Mesenchymal stem cell (in vitro differentiated cells and primary cell): ENCODE measurements around the gene IFT52. TPM values are rescaled to one million over a fixed set of nuclear protein-coding genes. Genes with fewer than 3 reads are reported as not detected.

Experiments used
- DNase-seq: peaks from one replicate; pipeline ENCODE4 v3.0.0-alpha.2; 2013
- H2AFZ ChIP-seq: one replicate; pipeline ENCODE4 v1.6.1; 2013; ENCODE audit warnings: low read depth, mild to moderate bottlenecking, control low read depth, inconsistent platforms, low read length, moderate library complexity
- H2AK5ac ChIP-seq: 2 replicates; pipeline ENCODE4 v1.6.1; 2013; ENCODE audit warnings: low read length, moderate library complexity, mild to moderate bottlenecking, inconsistent platforms; ENCODE audit not compliant: severe bottlenecking
- H2BK120ac ChIP-seq: one replicate; pipeline ENCODE4 v1.6.1; 2013; ENCODE audit warnings: low read depth, mild to moderate bottlenecking, inconsistent platforms, low read length, moderate library complexity
- H2BK12ac ChIP-seq, 2 experiments: one replicate each; pipeline ENCODE4 v1.6.1; 2013; ENCODE audit warnings: inconsistent platforms in 2 of 2, low read length in 2 of 2, mild to moderate bottlenecking in 2 of 2, moderate library complexity in 2 of 2, control low read depth in 1 of 2
- H2BK15ac ChIP-seq: one replicate; pipeline ENCODE4 v1.6.1; 2013; ENCODE audit warnings: mild to moderate bottlenecking, low read depth, inconsistent platforms; ENCODE audit not compliant: poor library complexity, severe bottlenecking
- H2BK5ac ChIP-seq: 2 replicates; pipeline ENCODE4 v1.6.1; 2013; ENCODE audit warnings: low read depth, mild to moderate bottlenecking, low read length, control low read depth, inconsistent platforms; ENCODE audit not compliant: poor library complexity, severe bottlenecking
- H3K14ac ChIP-seq, 2 experiments: one replicate each; pipeline ENCODE4 v1.6.1; 2013; ENCODE audit warnings: inconsistent platforms in 2 of 2, low read length in 2 of 2, control low read depth in 1 of 2, mild to moderate bottlenecking in 1 of 2, moderate library complexity in 1 of 2
- H3K18ac ChIP-seq, 2 experiments: one replicate each; pipeline ENCODE4 v1.6.1; 2013; ENCODE audit warnings: inconsistent platforms in 2 of 2, low read length in 2 of 2, control low read depth in 1 of 2, low read depth in 1 of 2, mild to moderate bottlenecking in 1 of 2
- H3K23ac ChIP-seq, 2 experiments: one replicate each; pipeline ENCODE4 v1.6.1; 2013; ENCODE audit warnings: inconsistent platforms in 2 of 2, low read length in 2 of 2, mild to moderate bottlenecking in 2 of 2, moderate library complexity in 2 of 2, control low read depth in 1 of 2
- H3K27ac ChIP-seq: 2 replicates; pipeline ENCODE4 v1.5.1; 2013; ENCODE audit warnings: mild to moderate bottlenecking, moderate library complexity, low read length, control low read depth, inconsistent platforms; ENCODE audit not compliant: poor library complexity, severe bottlenecking
- H3K27me3 ChIP-seq, 2 experiments: 2 replicates each; pipeline versions ENCODE4 v1.6.1 to v1.7.0; 2013; ENCODE audit warnings: low read length in 2 of 2, mild to moderate bottlenecking in 2 of 2, moderate library complexity in 2 of 2, control low read depth in 1 of 2, inconsistent platforms in 1 of 2; ENCODE audit not compliant: control insufficient read depth in 1 of 2, insufficient read depth in 1 of 2
- H3K36me3 ChIP-seq, 2 experiments: 2 replicates each; pipeline versions ENCODE4 v1.6.1 to v1.7.0; 2013; ENCODE audit warnings: low read length in 2 of 2, control low read depth in 1 of 2, inconsistent platforms in 1 of 2, low read depth in 1 of 2, mild to moderate bottlenecking in 1 of 2; ENCODE audit not compliant: insufficient read depth in 2 of 2, control insufficient read depth in 1 of 2
- H3K4ac ChIP-seq, 2 experiments: one replicate each; pipeline ENCODE4 v1.6.1; 2013; ENCODE audit warnings: inconsistent platforms in 2 of 2, low read length in 2 of 2, mild to moderate bottlenecking in 2 of 2, moderate library complexity in 2 of 2, control low read depth in 1 of 2, low read depth in 1 of 2
- H3K4me1 ChIP-seq: 2 replicates; pipeline ENCODE4 v1.6.1; 2013; ENCODE audit warnings: low read depth, low read length, control low read depth; ENCODE audit not compliant: control insufficient read depth, insufficient read depth
- H3K4me2 ChIP-seq: 2 replicates; pipeline ENCODE4 v1.6.1; 2013; ENCODE audit warnings: low read length, mild to moderate bottlenecking, inconsistent platforms; ENCODE audit not compliant: poor library complexity, severe bottlenecking
- H3K4me3 ChIP-seq, 2 experiments: 2 replicates each; pipeline versions ENCODE4 v1.5.1 to v1.7.0; 2013; ENCODE audit warnings: low read length in 2 of 2, mild to moderate bottlenecking in 2 of 2, control low read depth in 1 of 2, low read depth in 1 of 2; ENCODE audit not compliant: insufficient read depth in 1 of 2
- H3K79me1 ChIP-seq: replicated peaks from 2 replicates; pipeline ENCODE4 v1.6.1; 2013; ENCODE audit warnings: mild to moderate bottlenecking, control low read depth, low read length, inconsistent platforms; ENCODE audit not compliant: poor library complexity, severe bottlenecking
- H3K9ac ChIP-seq: 2 replicates; pipeline ENCODE4 v1.7.0; 2013; ENCODE audit warnings: mild to moderate bottlenecking, low read length, moderate library complexity
- H3K9me3 ChIP-seq: 2 replicates; pipeline ENCODE4 v1.7.0; 2013; ENCODE audit warnings: mild to moderate bottlenecking, low read length; ENCODE audit not compliant: control insufficient read depth
- H4K8ac ChIP-seq: one replicate; pipeline ENCODE4 v1.6.1; 2013; ENCODE audit warnings: inconsistent platforms, mild to moderate bottlenecking, low read length, moderate library complexity
- H4K91ac ChIP-seq: one replicate; pipeline ENCODE4 v1.6.1; 2013; ENCODE audit warnings: mild to moderate bottlenecking, low read length, inconsistent platforms
- WGBS: methylation state at CpG from one replicate; pipeline ENCODE4 v1.1.7; 2013; ENCODE audit warnings: mixed read lengths; 5-methylcytosine and 5-hydroxymethylcytosine counted together
- polyA plus RNA-seq, 2 experiments: library from polyadenylated mRNA; stranded (reverse); fragments of 200-250 nt; gene quantifications; one replicate each; pipeline ENCODE4 v1.2.3, GENCODE V29; 2013

The IFT52 gene
- polyA plus RNA-seq (2013, experiment 1 of 2): 48.8 TPM
- 52.9 TPM for polyA plus RNA-seq (2013, experiment 2 of 2)

- Histone ChIP-seq H3K14ac (peak within 1 kb of the TSS in 1 of 2 experiments; percentile 91), H3K18ac (peak within 1 kb of the TSS; percentile 69 to 76), H4K8ac (peak within 1 kb of the TSS; percentile 78), H3K4ac (peak within 1 kb of the TSS in 1 of 2 experiments; percentile 69), H2BK120ac (peak within 1 kb of the TSS; percentile 62), H2AFZ (peak within 1 kb of the TSS; percentile 98), H3K4me2 (peak within 1 kb of the TSS; percentile 88), H2BK15ac (peak within 1 kb of the TSS; percentile 21), H2AK5ac (peak within 1 kb of the TSS; percentile 40), H2BK5ac (no peak within 1 kb of the TSS), H3K23ac (no peak within 1 kb of the TSS), H3K27me3 (no peaks in the 10 kb centered on the region), H3K79me1 (peaks cover 8% of the 10 kb centered on the region), H3K36me3 (peaks cover 8 to 13% of the 10 kb centered on the region in 2 experiments), H3K9me3 (no peaks in the 10 kb centered on the region), H3K27ac (peak within 1 kb of the TSS; percentile 78), H3K9ac (peak within 1 kb of the TSS; percentile 96), H3K4me1 (peaks cover 9% of the 10 kb centered on the region), H2BK12ac (no peak within 1 kb of the TSS), H3K4me3 (peak within 1 kb of the TSS; percentile 94 to 97), H4K91ac (no peak within 1 kb of the TSS)
- under 1% methylated on average over 59 of the region's 68 CpGs for WGBS
- peak; percentile 93 for DNase-seq
These were observed at the start of gene IFT52 for GRCh38 chr20:43590392-43591303. IFT52 (plus strand) TSS chr20:43590937; CDS start chr20:43594699, 3,762 bp downstream.

DNA sequence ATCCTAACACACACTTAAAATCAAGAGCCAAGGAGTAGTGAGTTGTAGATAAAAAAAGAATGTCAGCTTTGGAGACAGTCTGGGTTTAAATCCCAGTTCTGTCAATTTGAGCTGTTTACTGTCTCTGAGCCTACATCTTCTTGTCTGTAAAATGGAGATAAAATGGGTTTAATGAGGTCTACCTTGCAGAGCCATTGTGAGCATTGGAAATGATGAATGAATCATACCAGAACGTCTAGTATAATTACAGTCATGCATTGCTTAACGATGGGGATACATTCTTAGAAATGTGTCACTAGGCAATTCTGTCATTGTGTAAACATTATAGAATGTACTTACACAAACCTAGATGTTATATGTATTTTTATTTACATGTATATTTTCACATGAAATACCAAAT, 49.5 kb upstream of the IFT52 start:
- H3K27ac ChIP-seq: no peak overlapping the region
- no peak overlapping the region for H4K8ac ChIP-seq
- H2BK12ac ChIP-seq: no peak overlapping the region
- H2AK5ac ChIP-seq: no peak overlapping the region
- H3K36me3 ChIP-seq: peaks cover 0 to 49% of the 10 kb centered on the region in 2 experiments
- H2BK5ac ChIP-seq: no peak overlapping the region
- no peak overlapping the region for H3K4ac ChIP-seq
- H2BK15ac ChIP-seq: no peak overlapping the region
- H4K91ac ChIP-seq: no peak overlapping the region
- 43% methylated on average over 1 of the region's 2 CpGs for WGBS
- H3K4me3 ChIP-seq: no peak overlapping the region
- H3K4me2 ChIP-seq: no peak overlapping the region
- no peak overlapping the region for H3K9ac ChIP-seq
- H2AFZ ChIP-seq: no peak overlapping the region
- no peak overlapping the region for H3K23ac ChIP-seq
- H3K4me1 ChIP-seq: peaks cover 5% of the 10 kb centered on the region
- H3K18ac ChIP-seq: no peak overlapping the region
- no peak overlapping the region for H2BK120ac ChIP-seq
- no peaks in the 10 kb centered on the region for H3K9me3 ChIP-seq
- H3K27me3 ChIP-seq: no peaks in the 10 kb centered on the region
- no peak overlapping the region for H3K14ac ChIP-seq
- peak; percentile 15 for DNase-seq
- H3K79me1 ChIP-seq: no peaks in the 10 kb centered on the region

GRCh38 chr20:43542161-43542560, 48.6 kb upstream of the IFT52 start:
- Histone ChIP-seq H2BK12ac (no peak overlapping the region), H3K9ac (no peak overlapping the region)
- 97% methylated on average over 2 of the region's 5 CpGs for WGBS

DNA sequence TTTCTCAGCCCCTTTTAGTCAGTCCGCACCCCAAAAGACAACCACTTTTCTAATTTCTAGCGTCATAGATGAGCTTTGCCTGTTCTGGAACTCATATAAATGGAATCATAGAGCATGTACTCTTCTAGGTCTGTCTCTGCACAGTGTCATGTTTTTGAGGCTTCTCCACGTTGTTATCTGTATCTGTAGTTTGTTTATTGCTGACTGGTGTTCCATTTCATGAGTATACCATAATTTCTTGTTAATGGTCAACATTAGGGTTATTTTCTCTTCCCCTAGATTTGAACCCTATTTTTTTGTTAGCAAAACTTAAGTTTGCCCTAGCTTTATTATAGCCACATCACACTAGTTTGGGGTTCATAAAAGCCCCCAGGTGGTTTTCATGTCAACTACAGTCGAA, 48.1 kb upstream of the IFT52 start:
- Histone ChIP-seq H3K4me2 (no peak overlapping the region), H3K4me1 (peaks cover 5% of the 10 kb centered on the region)
- 100% methylated on average over 2 of the region's 4 CpGs for WGBS

More at GRCh38 chr20:43542161-43542560, 48.6 kb upstream of the IFT52 start:
- no peak overlapping the region for H3K4me3 ChIP-seq
- H2BK15ac ChIP-seq: no peak overlapping the region
- H3K23ac ChIP-seq: no peak overlapping the region
- no peaks in the 10 kb centered on the region for H3K9me3 ChIP-seq
- no peak overlapping the region for H2BK120ac ChIP-seq
- H4K91ac ChIP-seq: no peak overlapping the region
- no peaks in the 10 kb centered on the region for H3K79me1 ChIP-seq
- DNase-seq: no peak
- no peaks in the 10 kb centered on the region for H3K27me3 ChIP-seq
- H3K27ac ChIP-seq: no peak overlapping the region
- H4K8ac ChIP-seq: no peak overlapping the region
- no peak overlapping the region for H3K14ac ChIP-seq
- peaks cover 0 to 46% of the 10 kb centered on the region in 2 experiments for H3K36me3 ChIP-seq
- H2BK5ac ChIP-seq: no peak overlapping the region
- peaks cover 5% of the 10 kb centered on the region for H3K4me1 ChIP-seq
- no peak overlapping the region for H3K4ac ChIP-seq
- no peak overlapping the region for H2AK5ac ChIP-seq
- H2AFZ ChIP-seq: no peak overlapping the region
- no peak overlapping the region for H3K4me2 ChIP-seq
- no peak overlapping the region for H3K18ac ChIP-seq

More for the DNA sequence above, 48.1 kb upstream of the IFT52 start:
- Histone ChIP-seq H2AK5ac (no peak overlapping the region), H4K91ac (no peak overlapping the region), H3K14ac (no peak overlapping the region), H3K4ac (no peak overlapping the region), H4K8ac (no peak overlapping the region), H3K79me1 (no peaks in the 10 kb centered on the region), H3K27me3 (no peaks in the 10 kb centered on the region), H3K23ac (no peak overlapping the region), H2AFZ (no peak overlapping the region), H3K9me3 (peaks cover 4% of the 10 kb centered on the region), H3K4me3 (no peak overlapping the region), H3K18ac (no peak overlapping the region), H2BK120ac (no peak overlapping the region), H3K36me3 (peaks cover 0 to 48% of the 10 kb centered on the region in 2 experiments), H3K27ac (no peak overlapping the region), H2BK5ac (no peak overlapping the region), H2BK15ac (no peak overlapping the region), H2BK12ac (no peak overlapping the region), H3K9ac (no peak overlapping the region)
- no peak for DNase-seq
